GM10266 (cell line): ENCODE data around the gene CORO7.

Experiments
- DNase-seq: peaks from one replicate; pipeline ENCODE4 v3.0.0; 2012; ENCODE audit errors: extremely low spot score
- CTCF ChIP-seq: IDR thresholded peaks from 2 replicates; pipeline ENCODE4 v1.5.1; 2012; ENCODE audit warnings: mild to moderate bottlenecking, low read depth; ENCODE audit not compliant: control insufficient read depth, insufficient read depth; ENCODE audit errors: missing control alignments

CORO7 gene

GRCh38 chr16:4328782-4329775 is 87.3 kb downstream of the CORO7 start:
- DNase-seq, result no peak
- no peak for TF ChIP-seq CTCF

- TF ChIP-seq CTCF, result peak; percentile 63
- peak; percentile 88 for DNase-seq
Measured at GRCh38 chr16:4328046-4328781, 88.2 kb downstream of the CORO7 start.

- no peak for DNase-seq
- TF ChIP-seq CTCF, result peak; percentile 11
Measured at GRCh38 chr16:4327386-4328045, 88.9 kb downstream of the CORO7 start.

GRCh38 chr16:4325253-4325758 is 91.1 kb downstream of the CORO7 start:
- DNase-seq, result peak; percentile 76

GRCh38 chr16:4324492-4325252 is 91.7 kb downstream of the CORO7 start:
- no peak for DNase-seq
- no peak for TF ChIP-seq CTCF

More at GRCh38 chr16:4325253-4325758, 91.1 kb downstream of the CORO7 start:
- no peak for TF ChIP-seq CTCF

GRCh38 chr16:4323845-4324488 is 92.4 kb downstream of the CORO7 start:
- DNase-seq, result no peak
- TF ChIP-seq CTCF, result no peak
